ENCODE data around the gene CD37. TPM values are rescaled to one million over a fixed set of nuclear protein-coding genes. Genes with fewer than 3 reads are reported as not detected.

CD37 gene
- total RNA-seq, 1 donor: 0.36 TPM

DNA sequence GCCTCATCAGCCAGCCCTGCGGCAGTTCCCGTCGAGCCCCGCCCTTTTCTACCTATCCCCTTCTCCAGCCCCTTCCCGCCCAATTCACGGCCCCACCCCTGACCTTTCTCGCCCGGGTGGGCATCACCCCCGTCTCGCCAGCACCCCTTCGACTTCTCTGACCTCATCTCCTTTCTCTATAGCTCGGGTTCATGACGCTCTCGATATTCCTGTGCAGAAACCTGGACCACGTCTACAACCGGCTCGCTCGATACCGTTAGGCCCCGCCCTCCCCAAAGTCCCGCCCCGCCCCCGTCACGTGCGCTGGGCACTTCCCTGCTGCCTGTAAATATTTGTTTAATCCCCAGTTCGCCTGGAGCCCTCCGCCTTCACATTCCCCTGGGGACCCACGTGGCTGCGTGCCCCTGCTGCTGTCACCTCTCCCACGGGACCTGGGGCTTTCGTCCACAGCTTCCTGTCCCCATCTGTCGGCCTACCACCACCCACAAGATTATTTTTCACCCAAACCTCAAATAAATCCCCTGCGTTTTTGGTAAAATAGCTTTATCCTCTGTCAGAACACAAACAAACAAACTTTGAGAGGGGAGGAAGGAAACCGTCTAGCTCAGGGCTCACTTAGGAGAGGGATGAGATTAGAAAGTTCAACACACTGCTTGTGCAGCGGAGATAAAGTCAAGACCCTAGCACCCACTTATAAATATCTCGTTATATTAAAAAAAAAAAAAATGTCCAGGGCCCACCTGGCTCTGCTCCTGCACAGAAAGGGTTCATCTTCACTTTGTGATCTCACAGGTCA, 5.1 kb downstream of the CD37 start:
- Histone ChIP-seq H3K36me3 (ENCODE audit: insufficient read depth, low read length) (peaks cover 14% of the 10 kb centered on the region), H3K27ac (ENCODE audit: low read depth, low read length) (no peak overlapping the region), H3K4me1 (ENCODE audit: insufficient read depth, low read length) (peaks cover 8% of the 10 kb centered on the region), H3K27me3 (ENCODE audit: insufficient read depth, low read length) (no peaks in the 10 kb centered on the region), H2AFZ (ENCODE audit: low read length) (peak overlapping the region; percentile 69), H4K20me1 (ENCODE audit: insufficient read depth, low read length) (peaks cover 2% of the 10 kb centered on the region), H3K4me2 (ENCODE audit: insufficient read depth, low read length) (peak overlapping the region; percentile 70), H3K4me3 (ENCODE audit: insufficient read depth, low read length) (peak overlapping the region; percentile 57), H3K9me3 (ENCODE audit: low read depth, low read length) (no peaks in the 10 kb centered on the region), H3K79me2 (ENCODE audit: insufficient read depth, low read length) (no peaks in the 10 kb centered on the region)
- DNase-seq (ENCODE audit: insufficient read length, low spot score, missing footprints): peak; percentile 90
- TF ChIP-seq, protein P1, sequence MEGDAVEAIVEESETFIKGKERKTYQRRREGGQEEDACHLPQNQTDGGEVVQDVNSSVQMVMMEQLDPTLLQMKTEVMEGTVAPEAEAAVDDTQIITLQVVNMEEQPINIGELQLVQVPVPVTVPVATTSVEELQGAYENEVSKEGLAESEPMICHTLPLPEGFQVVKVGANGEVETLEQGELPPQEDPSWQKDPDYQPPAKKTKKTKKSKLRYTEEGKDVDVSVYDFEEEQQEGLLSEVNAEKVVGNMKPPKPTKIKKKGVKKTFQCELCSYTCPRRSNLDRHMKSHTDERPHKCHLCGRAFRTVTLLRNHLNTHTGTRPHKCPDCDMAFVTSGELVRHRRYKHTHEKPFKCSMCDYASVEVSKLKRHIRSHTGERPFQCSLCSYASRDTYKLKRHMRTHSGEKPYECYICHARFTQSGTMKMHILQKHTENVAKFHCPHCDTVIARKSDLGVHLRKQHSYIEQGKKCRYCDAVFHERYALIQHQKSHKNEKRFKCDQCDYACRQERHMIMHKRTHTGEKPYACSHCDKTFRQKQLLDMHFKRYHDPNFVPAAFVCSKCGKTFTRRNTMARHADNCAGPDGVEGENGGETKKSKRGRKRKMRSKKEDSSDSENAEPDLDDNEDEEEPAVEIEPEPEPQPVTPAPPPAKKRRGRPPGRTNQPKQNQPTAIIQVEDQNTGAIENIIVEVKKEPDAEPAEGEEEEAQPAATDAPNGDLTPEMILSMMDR (IDR thresholded peaks at IDR 0.05; ENCODE audit: extremely low read depth, low read depth, low read length): no peak

DNA sequence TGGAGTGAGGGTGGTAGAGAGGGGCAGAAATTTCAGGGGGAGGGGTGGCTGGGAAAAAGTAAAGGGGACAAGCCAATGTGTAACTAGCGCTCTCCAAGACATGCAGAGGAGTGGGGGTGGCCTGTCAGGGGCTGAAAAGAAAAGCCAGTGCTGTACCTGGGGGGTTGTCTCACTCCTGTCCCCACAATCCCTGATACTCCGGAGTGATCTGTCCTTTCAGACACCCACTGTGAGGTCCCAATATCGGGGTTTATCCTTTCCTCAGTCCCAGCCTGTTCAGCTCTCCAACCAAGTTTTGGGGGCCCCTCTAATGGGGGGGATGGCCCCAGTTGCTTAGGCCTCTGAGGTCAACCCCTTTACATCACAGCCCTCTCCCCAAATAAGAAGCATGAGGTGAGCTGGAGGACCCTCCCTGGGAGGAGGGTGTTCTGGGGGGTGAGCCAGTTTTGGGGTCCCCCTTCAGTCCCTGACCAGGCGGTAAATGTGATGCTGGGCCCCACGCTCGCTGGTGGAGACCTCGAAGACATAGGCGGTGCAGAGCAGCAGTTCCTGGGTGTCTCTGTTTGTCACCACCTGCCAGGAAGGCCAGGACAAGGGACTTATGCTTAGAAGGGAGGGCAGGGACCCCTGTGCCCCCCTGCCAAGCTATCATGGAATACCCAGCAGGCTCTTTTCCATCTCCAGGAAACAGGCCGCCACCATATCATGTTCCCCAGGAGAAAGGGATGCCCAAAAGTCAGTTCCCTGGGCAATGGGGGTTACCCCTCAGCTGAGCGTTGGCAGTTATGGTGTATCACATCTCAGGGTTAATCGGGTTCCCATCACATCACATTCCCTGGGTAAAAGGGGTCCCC, 5.9 kb downstream of the CD37 start:
- Histone ChIP-seq H3K4me3 (ENCODE audit: insufficient read depth, low read length) (no peak overlapping the region), H3K4me1 (ENCODE audit: insufficient read depth, low read length) (peaks cover 8% of the 10 kb centered on the region), H3K36me3 (ENCODE audit: insufficient read depth, low read length) (peaks cover 16% of the 10 kb centered on the region), H4K20me1 (ENCODE audit: insufficient read depth, low read length) (peaks cover 2% of the 10 kb centered on the region), H3K27me3 (ENCODE audit: insufficient read depth, low read length) (no peaks in the 10 kb centered on the region), H3K4me2 (ENCODE audit: insufficient read depth, low read length) (no peak overlapping the region), H3K9me3 (ENCODE audit: low read depth, low read length) (no peaks in the 10 kb centered on the region), H3K79me2 (ENCODE audit: insufficient read depth, low read length) (no peaks in the 10 kb centered on the region), H2AFZ (ENCODE audit: low read length) (no peak overlapping the region), H3K27ac (ENCODE audit: low read depth, low read length) (no peak overlapping the region)
- TF ChIP-seq, protein P1 (IDR thresholded peaks at IDR 0.05; ENCODE audit: extremely low read depth, low read depth, low read length): no peak
- DNase-seq (ENCODE audit: insufficient read length, low spot score, missing footprints): peak; percentile 80

DNA sequence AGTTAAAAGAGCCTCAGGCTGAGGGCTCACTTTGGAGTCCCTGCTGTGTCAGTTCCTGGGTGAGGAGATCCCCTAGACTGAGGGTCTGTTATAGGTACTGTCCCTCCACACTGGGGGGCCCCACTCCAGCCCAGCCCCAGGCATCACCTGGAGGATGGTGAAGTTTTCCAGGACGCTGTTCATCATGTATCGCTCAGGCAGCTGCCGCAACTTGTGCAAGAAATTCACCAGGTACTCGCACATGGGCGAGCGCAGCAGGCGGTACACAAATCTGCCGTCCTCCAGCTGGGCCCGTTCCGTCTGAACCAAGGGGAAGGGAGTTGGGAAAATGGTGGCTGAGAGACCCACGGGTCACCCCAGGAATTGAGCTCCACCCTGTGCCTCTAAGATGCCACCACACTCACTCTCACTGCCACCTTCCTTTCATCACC, 7.1 kb downstream of the CD37 start:
- TF ChIP-seq, protein P1 (IDR thresholded peaks at IDR 0.05; ENCODE audit: extremely low read depth, low read depth, low read length): no peak
- H3K36me3 ChIP-seq (ENCODE audit: insufficient read depth, low read length): peaks cover 23% of the 10 kb centered on the region
- no peaks in the 10 kb centered on the region for H3K9me3 ChIP-seq (ENCODE audit: low read depth, low read length)
- peaks cover 8% of the 10 kb centered on the region for H3K4me1 ChIP-seq (ENCODE audit: insufficient read depth, low read length)
- H3K27me3 ChIP-seq (ENCODE audit: insufficient read depth, low read length): no peaks in the 10 kb centered on the region
- no peak overlapping the region for H3K4me3 ChIP-seq (ENCODE audit: insufficient read depth, low read length)
- no peak overlapping the region for H3K27ac ChIP-seq (ENCODE audit: low read depth, low read length)
- H2AFZ ChIP-seq (ENCODE audit: low read length): no peak overlapping the region
- no peak overlapping the region for H3K4me2 ChIP-seq (ENCODE audit: insufficient read depth, low read length)
- DNase-seq (ENCODE audit: insufficient read length, low spot score, missing footprints): peak; percentile 35
- H3K79me2 ChIP-seq (ENCODE audit: insufficient read depth, low read length): no peaks in the 10 kb centered on the region
- peaks cover 2% of the 10 kb centered on the region for H4K20me1 ChIP-seq (ENCODE audit: insufficient read depth, low read length)

DNA sequence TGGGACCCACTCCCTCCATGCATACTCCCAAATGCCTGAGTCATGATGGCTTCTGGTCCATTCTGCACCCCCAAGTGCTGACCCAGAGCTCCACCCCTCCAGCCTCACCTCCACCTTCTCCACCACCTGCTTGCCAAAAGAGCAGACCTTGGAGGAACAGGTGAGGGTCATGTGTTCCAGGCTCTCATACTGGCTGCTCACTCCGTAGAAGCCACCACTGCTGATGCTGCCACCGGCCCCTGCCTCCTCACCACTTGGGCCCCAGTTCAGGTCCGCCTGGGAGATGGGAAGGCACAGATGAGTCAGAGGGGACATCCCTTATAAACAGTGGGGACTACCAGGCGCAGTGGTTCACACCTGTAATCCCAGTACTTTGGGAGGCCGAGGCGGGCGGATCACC, 7.9 kb downstream of the CD37 start:
- Histone ChIP-seq H3K4me1 (ENCODE audit: insufficient read depth, low read length) (peaks cover 8% of the 10 kb centered on the region), H2AFZ (ENCODE audit: low read length) (no peak overlapping the region), H3K4me2 (ENCODE audit: insufficient read depth, low read length) (no peak overlapping the region), H3K27me3 (ENCODE audit: insufficient read depth, low read length) (no peaks in the 10 kb centered on the region), H3K4me3 (ENCODE audit: insufficient read depth, low read length) (no peak overlapping the region), H3K27ac (ENCODE audit: low read depth, low read length) (no peak overlapping the region), H3K9me3 (ENCODE audit: low read depth, low read length) (no peaks in the 10 kb centered on the region), H3K79me2 (ENCODE audit: insufficient read depth, low read length) (no peaks in the 10 kb centered on the region), H3K36me3 (ENCODE audit: insufficient read depth, low read length) (peaks cover 30% of the 10 kb centered on the region), H4K20me1 (ENCODE audit: insufficient read depth, low read length) (peaks cover 2% of the 10 kb centered on the region)
- peak; percentile 67 for DNase-seq (ENCODE audit: insufficient read length, low spot score, missing footprints)
- TF ChIP-seq, protein P1 (IDR thresholded peaks at IDR 0.05; ENCODE audit: extremely low read depth, low read depth, low read length): no peak

All from osteoblast (primary cell).